Natural killer cell treated with Interleukin-12 subunit alpha and Interleukin-12 subunit beta and Interleukin-15 and Interleukin-18, amount 100 ng/mL, for 72 hours (primary cell): ENCODE measurements around the gene MYB. TPM values are rescaled to one million over a fixed set of nuclear protein-coding genes. Genes with fewer than 3 reads are reported as not detected.
"Not testable (repeated sequence)": the region's sequence is repeated elsewhere in the genome, so short reads cannot be mapped to it uniquely, and the experiment has no call there.

Experiments used
- ATAC-seq, 2 donors: fragments of 150-1000 bp; cut with Tn5 transposase in 1 of 2; sonication (Bioruptor Pico), chemical (Tn5 transposase) in 1 of 2; 2 replicates each; pipeline ENCODE4 v1.10.0; 2021
- DNase-seq: peaks from one replicate; pipeline ENCODE4 v3.0.0; 2022; ENCODE audit warnings: low spot score
- H3K27ac Mint-ChIP-seq, 2 donors: 1 replicate in 1 of 2; 2 replicates in 1 of 2; pipeline ENCODE4 v1.8.0; 2022; ENCODE audit warnings: mixed read lengths in 2 of 2, mild to moderate bottlenecking in 1 of 2, moderate library complexity in 1 of 2
- H3K27me3 Mint-ChIP-seq, 2 donors: 1 replicate in 1 of 2; 2 replicates in 1 of 2; pipeline ENCODE4 v1.8.0; 2022; ENCODE audit warnings: mixed read lengths in 2 of 2
- H3K36me3 Mint-ChIP-seq: one replicate; pipeline ENCODE4 v1.8.0; 2022; ENCODE audit warnings: mixed read lengths
- H3K4me1 Mint-ChIP-seq, 2 donors: 1 replicate in 1 of 2; 2 replicates in 1 of 2; pipeline ENCODE4 v1.8.0; 2022; ENCODE audit warnings: low read depth in 2 of 2, mixed read lengths in 2 of 2, mild to moderate bottlenecking in 1 of 2
- H3K4me3 Mint-ChIP-seq: one replicate; pipeline ENCODE4 v1.8.0; 2022; ENCODE audit warnings: mixed read lengths
- H3K9me3 Mint-ChIP-seq: 2 replicates; pipeline ENCODE4 v1.8.0; 2022; ENCODE audit warnings: mixed read lengths
- total RNA-seq, 2 donors: library from RNA; stranded (reverse); gene quantifications; one replicate each; pipeline ENCODE4 v1.2.3, GENCODE V29; 2022

The MYB gene
- total RNA-seq, 2 donors from 2014 or later = 66.1 to 145 TPM

- Mint-ChIP-seq H3K27ac (peak overlapping the region; percentile 76 to 89), H3K4me1 (peaks cover 53 to 55% of the 10 kb centered on the region in 2 donors), H3K36me3 (peaks cover 19% of the 10 kb centered on the region), H3K27me3 (no peaks in the 10 kb centered on the region), H3K4me3 (peak overlapping the region; percentile 33), H3K9me3 (peaks cover 6% of the 10 kb centered on the region)
- no peak for DNase-seq
- no peak for ATAC-seq
These were observed 31.7 kb upstream of the MYB start for GRCh38 chr6:135149376-135149775.

- H3K9me3 Mint-ChIP-seq, H3K27me3 Mint-ChIP-seq, H3K4me3 Mint-ChIP-seq, ATAC-seq, DNase-seq, H3K27ac Mint-ChIP-seq: not testable (repeated sequence)
- Mint-ChIP-seq H3K4me1 (peaks cover 54% of the 10 kb centered on the region in 2 donors), H3K36me3 (peaks cover 26% of the 10 kb centered on the region)
These were observed 30.6 kb upstream of the MYB start for GRCh38 chr6:135150481-135150880.

DNA sequence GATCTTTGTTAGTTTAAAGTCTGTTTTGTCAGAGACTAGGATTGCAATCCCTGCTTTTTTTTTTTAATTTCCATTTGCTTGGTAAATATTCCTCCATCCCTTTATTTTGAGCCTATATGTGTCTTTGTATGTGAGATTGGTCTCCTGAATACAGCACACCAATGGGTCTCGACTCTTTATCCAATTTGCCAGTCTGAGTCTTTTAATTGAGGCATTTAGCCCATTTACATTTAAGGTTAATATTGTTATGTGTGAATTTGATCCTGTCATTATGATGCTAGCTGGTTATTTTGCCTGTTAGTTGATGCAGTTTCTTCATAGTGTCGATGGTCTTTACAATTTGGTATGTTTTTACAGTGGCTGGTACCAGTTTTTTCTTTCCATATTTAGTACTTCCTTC, 27.0 kb upstream of the MYB start:
- not testable (repeated sequence) for H3K9me3 Mint-ChIP-seq, ATAC-seq, DNase-seq, H3K4me3 Mint-ChIP-seq, H3K27me3 Mint-ChIP-seq
- Mint-ChIP-seq H3K4me1 (peaks cover 44 to 49% of the 10 kb centered on the region in 2 donors), H3K27ac (peak overlapping the region in 1 of 2 donors; percentile 86), H3K36me3 (peaks cover 33% of the 10 kb centered on the region)

DNA sequence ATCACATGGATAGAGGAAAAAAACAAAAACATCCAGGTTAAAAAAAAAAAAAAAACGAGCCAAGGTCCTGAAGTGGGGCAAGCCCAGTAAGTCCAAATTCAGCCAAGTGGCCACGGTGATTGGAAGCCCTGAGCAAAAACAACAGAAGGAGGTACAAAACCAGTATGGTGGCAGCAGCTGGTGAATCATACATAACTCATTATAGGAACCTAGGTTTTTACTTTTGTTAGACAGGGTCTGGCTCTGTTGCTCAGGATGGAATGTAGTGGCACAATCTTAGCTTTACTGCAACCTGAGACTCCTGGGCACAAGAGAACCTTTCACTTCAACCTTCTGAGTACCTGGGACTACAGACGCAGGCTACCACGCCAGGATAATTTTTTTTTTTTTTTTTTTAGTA, 22.7 kb upstream of the MYB start:
- DNase-seq (no peak), ATAC-seq (peak in 1 of 2 donors; percentile 15)
- peak overlapping the region; percentile 70 for H3K4me3 Mint-ChIP-seq
- H3K27me3 Mint-ChIP-seq = peaks cover 0 to 7% of the 10 kb centered on the region in 2 donors
- peaks cover 16% of the 10 kb centered on the region for H3K36me3 Mint-ChIP-seq
- peak overlapping the region; percentile 93 to 95 for H3K27ac Mint-ChIP-seq
- H3K4me1 Mint-ChIP-seq = peaks cover 61 to 74% of the 10 kb centered on the region in 2 donors
- H3K9me3 Mint-ChIP-seq = peaks cover 12% of the 10 kb centered on the region

DNA sequence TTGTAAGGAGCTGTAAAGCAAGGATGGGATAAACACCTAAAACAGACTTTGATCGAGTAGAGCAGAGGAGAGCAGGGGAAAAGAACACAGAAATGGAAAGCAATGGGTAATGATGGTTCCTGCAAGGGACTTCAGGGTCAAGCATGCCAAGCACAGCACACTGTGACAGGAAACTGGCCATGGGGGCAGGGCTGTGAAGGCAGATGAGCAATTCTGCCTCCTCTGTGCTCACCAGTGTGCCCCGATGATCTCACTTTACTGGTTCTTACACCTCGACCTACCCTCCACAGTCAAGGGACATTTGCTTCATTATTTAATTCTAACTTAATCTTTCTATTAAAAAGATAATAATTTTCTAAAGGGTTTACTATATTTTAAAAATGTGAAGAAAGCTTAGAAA, 21.6 kb upstream of the MYB start:
- DNase-seq = peak; percentile 93
- Mint-ChIP-seq H3K4me1 (peaks cover 60 to 68% of the 10 kb centered on the region in 2 donors), H3K36me3 (peaks cover 13% of the 10 kb centered on the region), H3K9me3 (peaks cover 12% of the 10 kb centered on the region), H3K27me3 (peaks cover 0 to 7% of the 10 kb centered on the region in 2 donors), H3K27ac (peak overlapping the region; percentile 93 to 95), H3K4me3 (peak overlapping the region; percentile 70)
- peak; percentile 89 for ATAC-seq

GRCh38 chr6:135161411-135162395, 19.4 kb upstream of the MYB start:
- Mint-ChIP-seq H3K4me1 (peaks cover 62 to 71% of the 10 kb centered on the region in 2 donors), H3K27me3 (peaks cover 0 to 3% of the 10 kb centered on the region in 2 donors), H3K27ac (peak overlapping the region; percentile 93 to 95), H3K4me3 (peak overlapping the region; percentile 83), H3K9me3 (peaks cover 12% of the 10 kb centered on the region), H3K36me3 (peaks cover 7% of the 10 kb centered on the region)
- no peak for DNase-seq
- peak; percentile 65 to 78 for ATAC-seq

DNA sequence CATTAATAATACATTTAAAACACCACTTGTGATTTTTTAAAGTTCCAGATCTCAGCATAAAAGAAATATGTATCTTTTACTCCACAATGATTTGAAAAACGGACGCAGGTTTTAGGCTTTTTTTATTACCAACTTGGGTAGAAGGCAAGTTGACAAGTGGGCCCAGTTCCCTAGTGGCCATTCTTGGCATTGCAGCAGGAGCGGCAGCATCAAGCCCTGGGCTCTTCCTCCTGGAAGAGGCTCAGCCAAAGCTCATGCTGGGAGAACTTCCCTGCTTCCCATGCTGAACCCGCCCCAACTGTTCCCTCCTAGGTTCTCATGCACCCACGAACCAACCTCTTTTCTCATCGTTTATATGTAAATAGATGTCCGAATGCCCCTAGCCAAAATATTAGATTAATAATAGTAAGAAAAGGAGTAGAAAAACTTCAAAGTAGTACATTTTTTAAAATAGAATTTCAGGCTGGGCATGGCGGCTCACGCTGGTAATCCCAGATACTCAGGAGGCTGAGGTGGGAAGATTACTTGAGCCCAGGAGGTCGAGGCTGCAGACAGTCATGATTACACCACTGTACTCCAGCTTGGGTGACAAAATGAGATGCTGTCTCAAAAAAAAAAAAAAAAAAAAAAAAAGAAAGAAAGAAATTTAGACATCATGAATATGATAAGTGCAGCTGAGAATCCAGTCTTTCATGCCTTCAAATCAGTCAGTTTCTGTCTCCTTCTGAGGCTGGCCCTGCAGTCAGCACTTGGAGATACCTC, 18.2 kb upstream of the MYB start:
- peak overlapping the region; percentile 83 for H3K4me3 Mint-ChIP-seq
- DNase-seq (no peak), ATAC-seq (no peak)
- peaks cover under 1% of the 10 kb centered on the region for H3K36me3 Mint-ChIP-seq
- peaks cover 55 to 63% of the 10 kb centered on the region in 2 donors for H3K4me1 Mint-ChIP-seq
- peak overlapping the region; percentile 93 to 95 for H3K27ac Mint-ChIP-seq
- peaks cover 0 to 3% of the 10 kb centered on the region in 2 donors for H3K27me3 Mint-ChIP-seq
- peaks cover 10% of the 10 kb centered on the region for H3K9me3 Mint-ChIP-seq

DNA sequence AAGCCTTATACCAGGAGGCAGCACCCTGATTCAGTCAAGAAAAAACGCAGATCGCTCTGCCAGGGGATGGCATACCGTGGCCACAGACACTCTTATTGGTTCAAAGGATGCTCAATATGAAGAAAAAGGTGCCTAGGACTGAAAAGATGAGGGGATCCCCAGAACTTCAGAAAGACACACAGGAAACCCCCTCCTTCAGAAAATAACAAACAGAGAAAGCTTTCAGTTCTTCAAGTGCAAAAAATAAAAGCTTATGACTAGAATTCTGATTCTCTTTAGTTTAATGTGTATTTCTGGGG, 17.7 kb upstream of the MYB start:
- DNase-seq (peak; percentile 75), ATAC-seq (peak; percentile 78 to 80)
- Mint-ChIP-seq H3K4me1 (peaks cover 51 to 59% of the 10 kb centered on the region in 2 donors), H3K27me3 (peaks cover 0 to 3% of the 10 kb centered on the region in 2 donors), H3K9me3 (peaks cover 10% of the 10 kb centered on the region), H3K27ac (peak overlapping the region; percentile 93 to 95), H3K36me3 (no peaks in the 10 kb centered on the region), H3K4me3 (peak overlapping the region; percentile 83)

DNA sequence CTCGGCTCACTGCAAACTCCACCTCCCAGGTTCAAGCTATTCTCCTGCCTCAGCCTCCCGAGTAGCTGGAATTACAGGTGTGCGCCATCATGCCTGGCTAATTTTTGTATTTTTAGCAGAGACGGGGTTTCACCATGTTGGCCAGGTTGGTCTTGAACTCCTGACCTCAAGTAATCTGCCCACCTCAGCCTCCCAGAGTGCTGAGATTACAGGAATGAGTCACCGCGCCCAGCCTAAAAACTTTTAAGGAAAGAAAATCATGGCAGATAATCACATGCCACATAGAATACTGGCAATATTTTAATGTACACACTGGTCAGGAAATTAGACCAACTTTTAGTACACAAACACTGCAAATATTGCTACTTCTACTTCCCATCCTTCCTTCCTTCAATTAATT, 16.7 kb upstream of the MYB start:
- DNase-seq, H3K9me3 Mint-ChIP-seq, ATAC-seq, H3K27me3 Mint-ChIP-seq, H3K36me3 Mint-ChIP-seq: not testable (repeated sequence)
- H3K4me3 Mint-ChIP-seq = peak overlapping the region; percentile 59
- peak overlapping the region; percentile 20 to 95 for H3K27ac Mint-ChIP-seq
- H3K4me1 Mint-ChIP-seq = peaks cover 43 to 51% of the 10 kb centered on the region in 2 donors

DNA sequence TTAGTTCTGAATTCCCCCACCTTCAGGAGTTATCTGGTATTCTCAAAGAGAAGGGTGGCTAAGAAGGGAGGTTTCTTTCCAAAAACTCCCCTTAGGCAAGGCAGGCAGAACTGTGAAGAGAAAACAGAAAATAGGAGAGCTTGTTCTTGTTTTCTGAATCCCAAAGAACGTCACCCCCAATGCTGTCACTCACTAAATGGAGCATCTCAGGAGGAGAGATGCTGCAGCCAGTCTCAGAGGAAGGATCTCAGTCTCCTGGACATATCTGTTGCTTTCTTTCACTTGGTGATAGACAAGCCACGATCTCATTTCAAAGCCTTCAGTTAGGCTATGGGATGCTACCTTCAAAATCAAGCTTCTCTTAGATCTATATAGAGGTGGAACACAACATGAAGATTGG, 16.1 kb upstream of the MYB start:
- H3K36me3 Mint-ChIP-seq = no peaks in the 10 kb centered on the region
- peak overlapping the region; percentile 59 for H3K4me3 Mint-ChIP-seq
- peaks cover 39 to 51% of the 10 kb centered on the region in 2 donors for H3K4me1 Mint-ChIP-seq
- peak overlapping the region; percentile 20 to 95 for H3K27ac Mint-ChIP-seq
- ATAC-seq (no peak), DNase-seq (no peak)
- peaks cover 0 to 3% of the 10 kb centered on the region in 2 donors for H3K27me3 Mint-ChIP-seq
- H3K9me3 Mint-ChIP-seq = peaks cover 6% of the 10 kb centered on the region

DNA sequence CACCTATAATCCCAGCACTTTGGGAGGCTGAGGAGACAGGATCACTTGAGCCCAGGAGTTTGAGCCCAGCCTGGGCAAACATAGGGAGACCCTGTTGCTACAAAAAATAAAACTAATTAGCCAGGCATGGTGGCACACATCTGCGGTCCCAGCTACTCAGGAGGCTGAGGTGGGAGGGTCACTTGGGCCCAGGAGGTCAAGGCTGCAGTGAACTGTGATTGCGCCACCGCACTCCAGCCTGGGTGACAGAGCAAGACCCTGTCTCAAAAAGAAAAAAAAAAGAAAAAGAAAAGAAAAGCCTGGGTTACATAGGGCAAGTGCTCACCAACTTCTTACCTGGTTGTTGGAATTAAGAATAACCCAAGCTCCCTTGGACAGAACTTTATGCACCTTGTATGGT, 14.6 kb upstream of the MYB start:
- Mint-ChIP-seq H3K4me1 (peaks cover 35 to 49% of the 10 kb centered on the region in 2 donors), H3K27me3 (no peaks in the 10 kb centered on the region), H3K27ac (no peak overlapping the region), H3K4me3 (no peak overlapping the region), H3K9me3 (no peaks in the 10 kb centered on the region), H3K36me3 (no peaks in the 10 kb centered on the region)
- DNase-seq = no peak
- ATAC-seq = no peak

DNA sequence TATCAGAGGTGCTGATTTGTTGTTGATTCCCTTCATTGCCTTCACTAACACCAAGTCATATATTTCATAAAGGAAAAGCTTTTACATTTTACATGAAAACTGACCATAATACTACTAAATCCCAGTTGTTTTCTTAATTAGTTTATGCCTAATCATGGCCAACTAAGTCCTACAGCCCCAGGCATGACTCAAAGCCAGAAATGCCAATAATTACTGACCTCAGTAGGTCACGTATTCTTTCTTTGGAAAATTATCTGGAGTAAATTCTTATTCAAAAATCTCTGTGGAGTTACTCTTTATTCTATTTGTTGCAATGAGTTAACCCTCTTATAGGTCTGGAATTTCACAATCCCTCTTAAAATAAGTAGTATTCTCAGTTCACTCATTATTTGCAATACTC, 13.5 kb upstream of the MYB start:
- peak overlapping the region; percentile 14 to 19 for H3K27ac Mint-ChIP-seq
- no peaks in the 10 kb centered on the region for H3K36me3 Mint-ChIP-seq
- H3K4me3 Mint-ChIP-seq = no peak overlapping the region
- H3K27me3 Mint-ChIP-seq = no peaks in the 10 kb centered on the region
- ATAC-seq (no peak), DNase-seq (no peak)
- peaks cover 27 to 38% of the 10 kb centered on the region in 2 donors for H3K4me1 Mint-ChIP-seq
- no peaks in the 10 kb centered on the region for H3K9me3 Mint-ChIP-seq

- DNase-seq (no peak), ATAC-seq (no peak)
- H3K36me3 Mint-ChIP-seq = no peaks in the 10 kb centered on the region
- H3K27me3 Mint-ChIP-seq = no peaks in the 10 kb centered on the region
- H3K4me1 Mint-ChIP-seq = peaks cover 26 to 39% of the 10 kb centered on the region in 2 donors
- no peaks in the 10 kb centered on the region for H3K9me3 Mint-ChIP-seq
- no peak overlapping the region for H3K4me3 Mint-ChIP-seq
- no peak overlapping the region for H3K27ac Mint-ChIP-seq
These were observed 12.3 kb upstream of the MYB start for GRCh38 chr6:135168766-135169165.

DNA sequence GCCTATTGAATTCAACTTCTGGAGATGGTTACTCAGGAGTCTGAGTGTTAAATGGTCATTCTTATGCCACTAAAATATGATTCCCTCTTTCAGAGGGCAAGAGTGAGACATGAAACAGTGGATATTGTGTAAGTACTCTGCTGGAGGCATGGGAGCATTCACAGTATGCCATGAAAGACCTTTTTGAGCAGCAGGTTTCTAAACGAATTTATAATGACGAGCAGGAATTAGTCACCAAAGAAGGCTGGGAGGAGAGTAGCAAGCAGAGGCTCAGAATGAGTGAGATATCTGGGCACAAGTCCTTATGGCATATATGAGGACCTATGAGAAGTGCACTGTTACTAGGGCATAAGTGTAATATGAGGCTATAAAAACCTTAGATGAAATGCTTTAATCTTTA, 10.9 kb upstream of the MYB start:
- Mint-ChIP-seq H3K27me3 (no peaks in the 10 kb centered on the region), H3K4me1 (peaks cover 17 to 48% of the 10 kb centered on the region in 2 donors), H3K27ac (peak overlapping the region; percentile 72 to 95), H3K9me3 (no peaks in the 10 kb centered on the region), H3K36me3 (no peaks in the 10 kb centered on the region), H3K4me3 (peak overlapping the region; percentile 83)
- no peak for DNase-seq
- peak; percentile 73 to 86 for ATAC-seq
